ENCODE measurements around the gene CMTM8. TPM values are rescaled to one million over a fixed set of nuclear protein-coding genes. Genes with fewer than 3 reads are reported as not detected.

CMTM8 gene
- total RNA-seq, 2 experiments from 2014 or later = 6.4 to 6.9 TPM

- POLR2A ChIA-PET = interaction anchor here (1.2 to 2.3 kb wide), 2 partner anchors 13 to 16 kb away, joined by 7 to 8 read pairs; partner anchors contain the start of gene CMTM7
- intact Hi-C loops (cut with micrococcal nuclease) = loop anchor here (2.0 kb wide), 1 partner anchor 20 kb away; no protein-coding TSS in a partner anchor
- peak; percentile 68 for ATAC-seq
Measured at GRCh38 chr3:32374788-32375595, 136.5 kb downstream of the CMTM8 start.

GRCh38 chr3:32375596-32375930, 137.1 kb downstream of the CMTM8 start:
- Mint-ChIP-seq H3K9me3 (no peaks in the 10 kb centered on the region), H3K4me3 (no peak overlapping the region), H3K27ac (no peak overlapping the region), H3K36me3 (ENCODE audit: low read depth) (no peaks in the 10 kb centered on the region), H3K4me1 (ENCODE audit: low read depth) (peaks cover 21% of the 10 kb centered on the region), H3K27me3 (no peaks in the 10 kb centered on the region)
- ChIA-PET POLR2A (interaction anchor here (1.2 to 2.3 kb wide), 2 partner anchors 13 to 16 kb away, joined by 7 to 8 read pairs; partner anchors contain the start of gene CMTM7), CTCF (interaction anchor here (0.8 to 10.4 kb wide), 40 partner anchors 8 to 399 kb away, joined by 3 to 149 read pairs (median 5); partner anchors contain the start of genes CMTM6 and CMTM7)
- intact Hi-C loops (cut with micrococcal nuclease) = loop anchor here (2.0 kb wide), 1 partner anchor 19 kb away; no protein-coding TSS in a partner anchor
- no peak for TF ChIP-seq CTCF (IDR thresholded peaks at IDR 0.05)
- DNase-seq (no peak), ATAC-seq (no peak)

More at GRCh38 chr3:32374788-32375595, 136.5 kb downstream of the CMTM8 start:
- H3K27me3 Mint-ChIP-seq = no peaks in the 10 kb centered on the region
- CTCF ChIA-PET = interaction anchor here (0.6 to 10.4 kb wide), 54 partner anchors 8 to 399 kb away, joined by 3 to 149 read pairs (median 5); partner anchors contain the start of genes CMTM6 and CMTM7
- H3K27ac Mint-ChIP-seq = no peak overlapping the region
- H3K9me3 Mint-ChIP-seq = no peaks in the 10 kb centered on the region
- no peak overlapping the region for H3K4me3 Mint-ChIP-seq
- peak; percentile 83 for DNase-seq
- H3K36me3 Mint-ChIP-seq (ENCODE audit: low read depth) = no peaks in the 10 kb centered on the region
- TF ChIP-seq CTCF (IDR thresholded peaks at IDR 0.05) = peak; percentile 76
- peaks cover 24% of the 10 kb centered on the region for H3K4me1 Mint-ChIP-seq (ENCODE audit: low read depth)

GRCh38 chr3:32376115-32376514, 137.6 kb downstream of the CMTM8 start:
- DNase-seq (no peak), ATAC-seq (no peak)
- no peak overlapping the region for H3K27ac Mint-ChIP-seq
- intact Hi-C loops (cut with micrococcal nuclease) = loop anchor here (2.0 kb wide), 1 partner anchor 85 kb away; no protein-coding TSS in a partner anchor
- H3K4me3 Mint-ChIP-seq = no peak overlapping the region
- CTCF ChIA-PET = interaction anchor here (0.8 to 10.4 kb wide), 32 partner anchors 11 to 246 kb away, joined by 3 to 149 read pairs (median 6); partner anchors contain the start of gene CMTM7
- H3K4me1 Mint-ChIP-seq (ENCODE audit: low read depth) = peaks cover 18% of the 10 kb centered on the region
- POLR2A ChIA-PET = interaction anchor here (2.3 kb wide), 1 partner anchor 12 kb away, joined by 7 read pairs; no protein-coding TSS in a partner anchor
- no peak for TF ChIP-seq CTCF (IDR thresholded peaks at IDR 0.05)
- no peaks in the 10 kb centered on the region for H3K9me3 Mint-ChIP-seq
- H3K36me3 Mint-ChIP-seq (ENCODE audit: low read depth) = no peaks in the 10 kb centered on the region
- no peaks in the 10 kb centered on the region for H3K27me3 Mint-ChIP-seq

- ATAC-seq (no peak), DNase-seq (no peak)
- H3K36me3 Mint-ChIP-seq (ENCODE audit: low read depth) = no peaks in the 10 kb centered on the region
- no peaks in the 10 kb centered on the region for H3K27me3 Mint-ChIP-seq
- ChIA-PET CTCF (interaction anchor here (10.4 kb wide), 1 partner anchor 89 kb away, joined by 149 read pairs; no protein-coding TSS in a partner anchor), POLR2A (no interaction called here)
- intact Hi-C loops (cut with micrococcal nuclease) = no loop called here
- no peaks in the 10 kb centered on the region for H3K9me3 Mint-ChIP-seq
- H3K4me3 Mint-ChIP-seq = no peak overlapping the region
- no peak for TF ChIP-seq CTCF (IDR thresholded peaks at IDR 0.05)
- peaks cover 4% of the 10 kb centered on the region for H3K4me1 Mint-ChIP-seq (ENCODE audit: low read depth)
- H3K27ac Mint-ChIP-seq = no peak overlapping the region
Measured at GRCh38 chr3:32379831-32380500, 141.5 kb downstream of the CMTM8 start.
